Measurements from ENCODE around the gene INPP4A.
A peak's percentile ranks its signal among the peaks of the same experiment; 100 is the strongest.

INPP4A gene

GRCh38 chr2:98518101-98518500 is 73.4 kb downstream of the INPP4A start:
- no peak for DNase-seq (ENCODE audit: extremely low read depth, low read depth)
- no peak overlapping the region for H3K4me3 ChIP-seq (replicated peaks; ENCODE audit: low read depth, low read length)
- TF ChIP-seq, protein P1, sequence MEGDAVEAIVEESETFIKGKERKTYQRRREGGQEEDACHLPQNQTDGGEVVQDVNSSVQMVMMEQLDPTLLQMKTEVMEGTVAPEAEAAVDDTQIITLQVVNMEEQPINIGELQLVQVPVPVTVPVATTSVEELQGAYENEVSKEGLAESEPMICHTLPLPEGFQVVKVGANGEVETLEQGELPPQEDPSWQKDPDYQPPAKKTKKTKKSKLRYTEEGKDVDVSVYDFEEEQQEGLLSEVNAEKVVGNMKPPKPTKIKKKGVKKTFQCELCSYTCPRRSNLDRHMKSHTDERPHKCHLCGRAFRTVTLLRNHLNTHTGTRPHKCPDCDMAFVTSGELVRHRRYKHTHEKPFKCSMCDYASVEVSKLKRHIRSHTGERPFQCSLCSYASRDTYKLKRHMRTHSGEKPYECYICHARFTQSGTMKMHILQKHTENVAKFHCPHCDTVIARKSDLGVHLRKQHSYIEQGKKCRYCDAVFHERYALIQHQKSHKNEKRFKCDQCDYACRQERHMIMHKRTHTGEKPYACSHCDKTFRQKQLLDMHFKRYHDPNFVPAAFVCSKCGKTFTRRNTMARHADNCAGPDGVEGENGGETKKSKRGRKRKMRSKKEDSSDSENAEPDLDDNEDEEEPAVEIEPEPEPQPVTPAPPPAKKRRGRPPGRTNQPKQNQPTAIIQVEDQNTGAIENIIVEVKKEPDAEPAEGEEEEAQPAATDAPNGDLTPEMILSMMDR (IDR thresholded peaks at IDR 0.05; ENCODE audit: low read depth, low read length, missing control alignments) = peak; percentile 32

DNA sequence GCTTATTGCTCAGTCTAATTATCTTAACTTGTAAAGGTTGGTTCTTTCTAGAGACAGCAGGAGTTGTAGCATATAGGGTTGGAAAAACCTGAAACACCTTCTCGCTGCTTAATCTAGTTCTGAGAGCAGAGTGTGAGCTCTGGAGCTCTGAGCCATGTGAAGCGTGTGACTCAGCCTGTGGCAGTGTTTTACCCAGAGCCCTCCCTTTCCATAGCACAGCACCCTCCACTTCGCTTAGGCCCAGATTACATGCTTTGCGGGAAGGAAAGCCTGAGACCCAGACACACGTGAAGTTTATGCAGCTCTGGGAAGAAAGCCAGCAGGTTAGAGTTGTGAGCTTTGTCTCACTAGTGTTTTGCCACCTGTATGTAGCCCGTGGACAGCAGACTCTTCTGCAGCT is 74.5 kb downstream of the INPP4A start:
- TF ChIP-seq, protein P1 (IDR thresholded peaks at IDR 0.05; ENCODE audit: low read depth, low read length, missing control alignments) = no peak
- no peak overlapping the region for H3K4me3 ChIP-seq (replicated peaks; ENCODE audit: low read depth, low read length)
- DNase-seq (ENCODE audit: extremely low read depth, low read depth) = no peak

- TF ChIP-seq, protein P1 (IDR thresholded peaks at IDR 0.05; ENCODE audit: low read depth, low read length, missing control alignments) = no peak
- DNase-seq (ENCODE audit: extremely low read depth, low read depth) = no peak
- H3K4me3 ChIP-seq (replicated peaks; ENCODE audit: low read depth, low read length) = no peak overlapping the region
Observed at GRCh38 chr2:98519851-98520250, 75.2 kb downstream of the INPP4A start.

- TF ChIP-seq, protein P1 (IDR thresholded peaks at IDR 0.05; ENCODE audit: low read depth, low read length, missing control alignments) = no peak
- no peak overlapping the region for H3K4me3 ChIP-seq (replicated peaks; ENCODE audit: low read depth, low read length)
- no peak for DNase-seq (ENCODE audit: extremely low read depth, low read depth)
Observed at GRCh38 chr2:98520806-98521205, 76.1 kb downstream of the INPP4A start.

DNA sequence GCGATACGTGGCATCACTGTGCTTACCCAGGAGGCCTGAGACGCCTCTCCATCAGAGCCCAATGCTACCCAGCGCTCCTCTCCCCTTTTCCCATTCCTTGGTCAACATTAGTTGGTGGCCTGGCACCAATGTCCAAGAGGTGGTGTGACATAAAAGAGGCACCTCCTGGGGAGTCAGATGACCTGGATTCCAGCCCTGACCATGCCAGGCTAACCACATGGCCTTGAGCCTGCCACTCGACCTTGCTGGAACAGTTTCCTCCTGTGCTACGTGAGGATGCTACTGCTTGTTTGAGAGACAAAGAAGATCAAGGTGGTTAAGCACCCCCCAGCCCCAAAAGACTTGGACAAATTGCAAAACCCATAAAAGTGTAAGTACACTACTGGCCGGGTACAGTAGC is 76.6 kb downstream of the INPP4A start:
- TF ChIP-seq, protein P1 (IDR thresholded peaks at IDR 0.05; ENCODE audit: low read depth, low read length, missing control alignments) = no peak
- H3K4me3 ChIP-seq (replicated peaks; ENCODE audit: low read depth, low read length) = no peak overlapping the region
- no peak for DNase-seq (ENCODE audit: extremely low read depth, low read depth)

DNA sequence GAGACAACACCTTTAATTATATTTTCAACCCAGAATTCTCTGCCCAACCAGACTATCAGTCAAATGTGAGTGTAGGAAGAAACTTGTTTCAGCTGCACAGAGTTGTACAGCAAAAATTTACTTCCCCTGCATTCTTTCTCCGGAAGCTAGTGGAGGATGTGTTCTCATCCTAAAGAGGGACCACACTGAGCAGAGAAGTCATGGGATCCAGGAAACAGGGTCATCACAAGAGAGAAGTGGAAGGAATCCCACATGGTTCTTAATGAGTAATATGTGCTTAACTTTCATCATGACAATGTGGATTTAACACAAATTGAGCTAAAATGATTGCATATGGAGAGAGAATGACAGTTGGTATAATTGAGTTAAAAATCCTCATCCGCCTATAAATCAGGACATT is 78.2 kb downstream of the INPP4A start:
- no peak overlapping the region for H3K4me3 ChIP-seq (replicated peaks; ENCODE audit: low read depth, low read length)
- DNase-seq (ENCODE audit: extremely low read depth, low read depth) = no peak
- TF ChIP-seq, protein P1 (IDR thresholded peaks at IDR 0.05; ENCODE audit: low read depth, low read length, missing control alignments) = no peak

GRCh38 chr2:98524168-98524567 is 79.5 kb downstream of the INPP4A start:
- TF ChIP-seq, protein P1 (IDR thresholded peaks at IDR 0.05; ENCODE audit: low read depth, low read length, missing control alignments) = no peak
- no peak overlapping the region for H3K4me3 ChIP-seq (replicated peaks; ENCODE audit: low read depth, low read length)
- no peak for DNase-seq (ENCODE audit: extremely low read depth, low read depth)

Measured in HFF-Myc (cell line).